Germinal center (tissue), 1 donor: ENCODE measurements around the gene LRG1.

ENCODE experiments used
- DNase-seq: peaks from one replicate; pipeline ENCODE4 v3.0.0; 2012; ENCODE audit warnings: mixed read lengths, low spot score

LRG1 gene

DNA sequence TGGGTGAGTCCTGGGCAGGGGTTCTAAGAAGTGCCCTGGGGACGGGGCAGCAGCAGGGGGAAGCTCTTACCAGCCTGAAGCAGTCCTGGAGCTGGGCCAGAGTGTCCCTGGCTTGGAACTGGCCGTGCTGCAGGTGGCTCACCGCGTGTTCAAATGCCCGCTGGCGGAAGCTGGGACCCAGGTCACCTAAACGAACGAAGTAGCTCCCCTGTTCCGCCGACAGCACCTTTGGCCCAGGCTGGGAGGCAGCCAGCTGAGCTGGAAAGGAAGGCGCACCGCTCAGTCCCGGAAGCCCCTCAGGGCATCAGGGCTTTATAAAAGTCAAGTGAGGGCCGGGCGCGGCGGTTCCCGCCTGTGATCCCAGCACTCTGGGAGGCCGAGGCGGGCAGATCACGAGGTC lies 31.1 kb downstream of the LRG1 start:
- no peak for DNase-seq

DNA sequence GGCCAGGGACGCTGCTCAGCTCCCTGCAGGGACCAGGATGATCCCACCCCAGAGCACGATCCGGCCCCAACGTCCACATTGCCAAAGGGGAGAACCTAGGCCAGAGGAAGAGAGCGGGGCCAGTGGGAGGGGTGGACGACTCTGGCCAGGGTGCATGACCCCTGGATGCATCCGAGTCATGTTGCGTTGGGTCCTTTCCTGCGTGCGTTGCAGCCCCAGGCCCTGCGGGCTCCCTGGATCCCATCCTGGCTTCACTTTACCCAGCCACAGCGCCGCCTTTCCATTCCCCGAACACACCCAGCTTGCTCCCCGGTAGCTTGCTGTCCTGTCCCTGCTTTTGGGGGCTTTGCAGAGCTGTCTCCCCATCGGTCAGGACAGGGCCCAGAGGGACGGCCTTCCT lies 32.0 kb downstream of the LRG1 start:
- no peak for DNase-seq

DNA sequence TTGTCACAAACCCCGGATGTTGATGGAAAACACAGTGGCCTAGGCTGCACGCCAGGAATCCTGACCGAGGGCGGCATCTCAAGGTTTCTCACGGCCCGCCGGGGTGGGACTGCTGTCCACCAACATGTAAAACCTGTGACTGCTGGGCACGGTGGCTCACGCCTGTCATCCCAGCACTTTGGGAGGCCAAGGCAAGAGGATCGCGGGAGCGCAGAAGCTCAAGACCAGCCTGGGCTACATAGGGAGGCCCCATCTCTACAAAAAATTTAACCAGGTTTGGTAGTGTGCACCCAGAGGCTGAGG lies 32.7 kb downstream of the LRG1 start:
- DNase-seq = no peak

DNA sequence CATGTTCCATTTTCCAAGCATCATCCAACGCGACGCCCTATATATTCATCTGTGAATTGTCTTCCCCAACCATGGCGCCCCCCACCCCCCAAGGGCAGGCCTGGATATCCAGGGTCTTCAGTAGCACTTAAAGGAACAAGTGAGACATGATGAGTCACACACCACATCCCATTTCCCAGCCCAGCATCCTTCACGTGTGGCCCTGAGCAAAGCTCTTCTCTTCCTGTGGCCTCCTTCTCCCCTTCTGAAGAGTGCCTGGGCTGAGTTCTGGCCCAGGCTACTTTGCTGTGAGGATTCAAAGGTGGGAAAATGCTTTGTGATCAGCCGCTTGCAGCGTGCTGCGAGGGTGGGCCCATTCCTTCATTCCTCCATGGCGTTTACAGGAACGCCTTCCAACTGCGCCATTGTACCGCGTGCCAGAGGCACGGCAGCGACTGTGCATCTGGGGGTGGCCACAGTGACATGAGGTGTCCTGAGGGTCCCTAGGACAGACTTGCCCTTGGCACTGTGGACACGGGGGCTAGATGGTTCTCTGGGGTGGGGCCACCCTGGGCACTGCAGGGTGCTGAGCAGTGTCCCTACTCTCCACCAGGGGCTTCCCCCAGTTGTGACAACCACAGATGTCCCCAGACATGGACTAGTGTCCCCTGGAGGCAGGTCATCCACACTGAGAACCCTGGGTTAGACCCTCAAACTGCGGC lies 33.2 kb downstream of the LRG1 start:
- DNase-seq = no peak

DNA sequence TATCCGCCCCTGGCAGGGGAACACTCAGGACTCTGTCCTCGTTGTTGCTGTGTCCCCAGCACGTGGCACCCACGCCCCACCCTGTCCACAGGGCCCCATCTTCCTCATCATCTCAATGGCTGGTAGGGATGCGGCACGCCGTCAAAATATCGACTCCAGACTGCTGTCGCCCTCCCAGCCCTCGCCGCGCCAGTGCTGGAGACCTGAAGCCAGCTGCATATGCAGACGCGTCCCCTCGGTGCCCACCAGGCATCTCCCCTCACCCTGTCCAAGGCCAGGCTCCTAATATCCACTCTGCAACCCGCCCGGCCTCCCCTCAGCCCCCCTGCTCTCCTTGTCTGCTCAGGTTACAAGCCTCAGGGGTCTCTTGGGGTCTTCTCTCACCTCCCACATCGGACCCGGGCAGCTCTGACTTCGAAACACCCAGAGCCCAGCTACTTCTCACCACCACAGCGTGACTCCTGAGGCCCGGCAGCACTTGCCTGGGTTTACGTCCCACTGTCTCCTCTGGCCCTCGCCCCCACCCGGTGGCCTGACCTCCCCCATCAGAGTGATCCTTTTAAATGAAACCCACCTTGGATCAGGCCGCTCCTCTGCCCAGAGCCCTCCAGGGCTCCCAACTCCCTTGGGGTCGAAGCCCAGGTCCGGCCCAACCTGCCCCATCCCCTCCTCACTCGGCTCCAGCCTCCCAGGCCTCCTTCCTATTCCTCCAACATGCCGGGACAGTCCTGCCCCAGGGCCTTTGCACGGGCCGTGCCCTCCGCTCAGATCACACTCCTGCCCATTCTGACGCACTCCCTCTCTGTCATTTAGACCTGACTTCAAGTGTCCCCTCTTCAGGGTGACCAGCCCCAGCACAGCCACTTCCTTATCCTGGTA lies 34.0 kb downstream of the LRG1 start:
- DNase-seq = no peak

DNA sequence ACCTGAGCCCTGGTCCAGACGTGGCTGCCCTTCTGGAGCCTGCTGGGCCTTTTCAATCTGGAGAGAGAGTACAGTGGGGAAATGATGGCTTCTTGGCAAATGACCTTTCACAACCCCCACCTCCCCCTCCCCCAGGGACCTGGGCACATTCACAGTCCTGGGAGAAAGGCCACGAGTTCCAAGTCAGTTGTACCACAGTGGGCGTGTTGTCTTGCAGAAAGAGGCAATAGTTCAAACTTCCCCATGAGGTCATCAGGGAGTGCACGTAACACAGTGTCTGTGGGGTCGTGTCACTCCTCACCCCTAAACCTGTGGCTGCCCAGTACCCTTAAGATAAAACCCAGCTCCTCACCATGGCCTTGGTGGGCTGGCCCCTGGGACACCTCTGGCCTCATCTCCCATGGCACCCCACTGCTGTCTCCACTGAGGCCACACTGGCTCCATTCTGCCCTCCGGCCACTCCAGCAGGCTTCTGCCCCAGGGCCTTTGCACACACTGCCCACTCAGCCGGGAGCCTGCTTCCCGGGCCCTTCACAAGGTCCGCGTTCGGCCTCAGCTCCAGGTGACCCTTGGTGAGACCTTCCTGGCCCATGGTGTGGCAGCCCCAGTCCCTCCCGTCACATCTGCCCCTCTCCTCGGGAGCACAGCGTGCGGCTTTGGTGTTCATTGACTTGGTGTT lies 34.8 kb downstream of the LRG1 start:
- no peak for DNase-seq

DNA sequence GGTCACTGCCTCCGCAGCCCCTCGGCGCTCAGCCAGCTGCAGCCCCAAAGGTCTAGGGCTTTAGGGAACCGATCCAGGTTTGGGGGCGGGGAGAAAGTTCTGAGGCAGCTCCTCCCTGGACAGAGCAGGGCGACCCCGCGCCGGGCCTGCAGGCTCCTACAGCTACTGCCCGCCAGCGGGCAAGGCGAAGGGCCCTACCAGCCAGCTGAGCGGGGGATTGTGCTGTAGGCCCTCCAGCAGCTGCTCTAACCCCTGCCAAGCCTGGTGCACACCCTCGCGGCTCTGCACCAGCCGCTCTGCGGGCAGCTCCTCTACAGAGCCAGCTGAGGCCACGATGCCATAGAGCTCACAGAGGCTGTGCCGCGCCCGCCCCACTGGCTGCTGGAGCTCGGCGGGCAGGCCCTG lies 35.5 kb downstream of the LRG1 start:
- no peak for DNase-seq

DNA sequence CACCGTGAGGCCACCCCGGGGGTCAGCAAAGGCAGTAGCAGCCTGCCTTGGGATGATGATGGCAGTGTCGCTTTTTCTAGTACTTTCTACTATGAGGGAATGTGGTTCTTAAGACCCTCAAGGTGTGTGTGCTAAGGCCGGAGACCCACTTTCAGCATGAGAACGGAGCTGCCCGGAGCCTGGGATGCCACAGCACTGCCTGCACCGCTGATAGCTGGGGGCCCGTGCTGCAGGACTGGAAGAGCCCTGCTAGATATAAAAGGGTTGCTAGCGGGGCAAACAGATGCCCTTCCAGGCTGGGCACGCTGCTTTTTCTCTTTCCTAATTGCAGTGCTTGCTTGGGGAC lies 36.0 kb downstream of the LRG1 start:
- no peak for DNase-seq

DNA sequence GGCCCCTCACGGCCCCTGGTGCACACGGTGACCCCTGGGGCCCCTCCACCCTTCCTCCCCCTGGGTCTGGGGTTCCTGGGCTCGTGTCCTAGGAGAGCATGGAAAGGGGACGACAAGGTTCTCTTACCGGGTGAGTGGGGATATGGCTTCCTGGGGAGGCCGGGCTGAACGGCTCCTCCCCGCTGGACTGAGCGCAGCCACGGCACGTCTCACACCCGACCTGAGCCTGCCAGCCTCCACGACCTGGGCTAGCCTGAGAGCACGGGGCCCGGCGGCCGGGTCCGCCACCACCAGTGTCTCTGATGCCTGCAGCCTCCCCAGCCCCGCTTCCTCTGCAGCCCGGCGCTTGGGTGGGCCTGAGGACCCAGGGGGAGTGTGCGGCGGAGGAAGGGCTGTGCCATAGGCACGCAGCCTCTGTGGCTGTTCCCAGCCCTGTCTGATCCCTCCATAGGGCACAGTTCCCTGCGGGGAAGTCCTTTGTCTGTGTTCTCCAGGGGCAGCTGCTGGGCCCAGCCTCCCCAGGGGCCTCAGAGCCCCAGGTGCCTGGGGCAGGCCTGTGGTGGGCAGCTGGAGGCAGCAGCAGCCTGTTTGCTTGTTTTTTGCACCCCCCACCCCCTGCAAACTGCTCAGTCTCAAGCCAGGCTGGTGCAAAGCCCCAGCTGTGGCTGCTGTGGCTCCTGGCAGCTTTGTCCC lies 36.6 kb downstream of the LRG1 start:
- DNase-seq = no peak

DNA sequence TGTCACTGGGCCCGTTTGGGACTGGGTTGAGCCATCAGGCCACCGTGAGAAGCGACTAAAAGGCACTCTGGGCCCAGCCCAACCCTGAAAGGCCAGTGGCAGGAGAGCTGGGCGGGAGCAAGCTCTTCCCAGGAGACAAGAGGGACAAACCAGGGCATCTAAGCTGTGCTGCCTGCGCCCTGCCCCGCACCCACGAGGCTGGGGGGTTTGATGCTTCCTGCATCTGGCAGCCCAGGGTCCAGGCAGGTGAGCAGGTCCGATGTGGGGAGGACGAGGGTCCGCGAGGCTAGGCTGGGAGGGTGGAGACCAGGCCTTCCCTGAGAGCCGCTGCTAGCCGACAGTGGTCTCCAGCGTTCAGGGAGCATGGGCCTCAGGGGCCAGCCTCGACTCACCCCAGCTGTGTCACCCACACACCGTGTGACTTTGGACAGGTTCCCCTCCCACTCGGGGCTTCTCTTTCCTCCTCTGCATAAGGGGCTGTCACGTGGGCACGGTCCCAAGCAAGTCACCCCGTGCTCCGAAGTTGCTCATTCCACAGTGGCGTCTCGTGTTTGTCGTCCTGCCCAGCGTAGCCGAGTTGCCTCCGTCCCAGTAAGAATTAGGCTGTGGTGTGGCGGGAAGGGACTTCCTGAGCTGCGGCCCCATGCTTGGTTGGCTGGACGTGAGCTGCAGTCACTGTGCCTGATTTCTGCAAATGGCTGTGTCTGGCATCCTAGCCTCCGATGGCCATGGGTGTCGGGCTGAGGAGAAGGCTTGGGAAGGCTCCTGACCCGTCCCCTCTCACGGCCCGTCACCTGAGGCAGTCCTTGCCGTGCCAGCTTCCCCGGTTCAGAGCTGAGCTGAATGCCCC lies 37.3 kb downstream of the LRG1 start:
- DNase-seq = no peak

DNA sequence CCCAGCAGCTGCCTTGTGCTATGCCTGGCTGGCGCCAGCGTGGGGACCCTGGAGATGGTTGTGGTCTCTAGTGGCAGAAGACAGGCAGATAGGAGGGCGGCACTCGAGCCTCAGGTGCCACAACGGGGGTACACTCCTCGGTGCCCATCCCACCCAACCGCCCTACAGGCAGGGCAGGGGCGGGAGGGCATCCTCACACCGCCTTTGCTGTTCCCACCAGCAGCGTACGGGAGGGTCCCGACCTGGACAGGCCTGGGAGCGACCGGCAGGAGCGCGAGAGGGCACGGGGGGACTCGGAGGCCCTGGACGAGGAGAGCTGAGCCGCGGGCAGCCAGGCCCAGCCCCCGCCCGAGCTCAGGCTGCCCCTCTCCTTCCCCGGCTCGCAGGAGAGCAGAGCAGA lies 38.1 kb downstream of the LRG1 start:
- DNase-seq = no peak

DNA sequence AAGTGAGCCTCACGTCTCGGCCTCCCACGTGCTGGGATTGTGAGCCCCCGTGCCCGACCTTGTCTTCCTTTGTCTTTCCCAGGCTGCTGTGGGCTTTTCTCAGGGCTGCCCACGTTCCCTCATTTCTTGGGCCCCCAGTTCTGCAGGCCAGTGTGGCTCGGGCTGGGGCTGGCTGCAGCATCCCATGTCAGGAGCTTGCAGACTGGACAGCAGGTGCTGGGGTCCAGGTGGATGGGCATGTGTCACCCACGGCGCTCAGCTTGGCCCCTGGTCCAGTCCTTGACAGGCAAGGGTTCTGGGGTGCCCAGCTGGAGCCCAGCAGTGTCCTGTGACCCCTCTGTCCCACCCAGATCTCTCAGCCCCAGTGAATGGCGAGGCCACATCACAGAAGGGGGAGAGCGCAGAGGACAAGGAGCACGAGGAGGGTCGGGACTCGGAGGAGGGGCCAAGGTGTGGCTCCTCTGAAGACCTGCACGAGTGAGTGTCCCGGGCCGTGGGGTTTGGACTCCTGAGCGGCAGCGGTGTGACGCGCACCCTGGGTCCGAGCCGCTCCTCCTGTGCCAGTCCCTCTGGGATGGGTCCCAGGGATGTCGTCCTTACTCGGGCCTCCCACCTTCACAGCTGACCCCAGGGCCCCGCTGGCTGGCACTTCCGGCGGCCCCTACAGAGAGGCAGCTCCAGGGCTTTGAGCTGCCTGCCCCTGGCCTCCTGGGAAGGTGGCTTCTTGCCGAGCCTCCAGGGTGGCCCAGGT lies 38.8 kb downstream of the LRG1 start:
- DNase-seq = no peak

DNA sequence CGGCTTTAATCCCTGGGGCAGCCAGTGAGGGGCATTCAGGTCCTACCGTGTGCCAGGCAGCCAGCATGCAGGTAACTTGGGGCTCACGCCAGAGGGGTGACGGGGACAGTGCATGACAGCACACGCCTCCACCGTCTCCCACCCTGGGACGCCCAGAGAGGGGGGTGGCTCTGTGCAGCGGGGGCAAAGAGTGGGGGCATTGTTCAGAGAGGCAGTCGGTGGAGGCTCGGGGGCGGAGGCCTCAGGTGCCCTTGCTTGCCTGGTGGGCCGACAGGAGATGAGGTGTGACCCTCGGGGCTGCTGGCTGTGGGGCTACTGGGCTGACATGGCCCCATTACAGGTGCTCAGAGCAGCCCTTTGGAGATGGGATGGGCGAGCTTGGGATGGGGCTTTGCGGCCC lies 40.0 kb downstream of the LRG1 start:
- no peak for DNase-seq

DNA sequence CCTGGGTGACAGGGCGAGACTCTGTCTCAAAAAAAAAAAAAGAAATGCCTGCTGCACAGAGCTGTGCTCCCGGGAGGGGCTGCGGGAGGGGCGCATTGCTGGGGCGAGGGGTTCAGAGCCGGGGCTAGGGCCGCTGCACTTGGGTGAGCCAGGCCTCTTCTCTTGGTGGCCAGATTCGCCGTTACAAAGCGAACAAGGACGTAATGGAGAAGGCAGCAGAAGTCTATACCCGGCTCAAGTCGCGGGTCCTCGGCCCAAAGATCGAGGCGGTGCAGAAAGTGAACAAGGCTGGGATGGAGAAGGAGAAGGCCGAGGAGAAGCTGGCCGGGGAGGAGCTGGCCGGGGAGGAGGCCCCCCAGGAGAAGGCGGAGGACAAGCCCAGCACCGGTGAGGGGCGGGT lies 40.5 kb downstream of the LRG1 start:
- no peak for DNase-seq

DNA sequence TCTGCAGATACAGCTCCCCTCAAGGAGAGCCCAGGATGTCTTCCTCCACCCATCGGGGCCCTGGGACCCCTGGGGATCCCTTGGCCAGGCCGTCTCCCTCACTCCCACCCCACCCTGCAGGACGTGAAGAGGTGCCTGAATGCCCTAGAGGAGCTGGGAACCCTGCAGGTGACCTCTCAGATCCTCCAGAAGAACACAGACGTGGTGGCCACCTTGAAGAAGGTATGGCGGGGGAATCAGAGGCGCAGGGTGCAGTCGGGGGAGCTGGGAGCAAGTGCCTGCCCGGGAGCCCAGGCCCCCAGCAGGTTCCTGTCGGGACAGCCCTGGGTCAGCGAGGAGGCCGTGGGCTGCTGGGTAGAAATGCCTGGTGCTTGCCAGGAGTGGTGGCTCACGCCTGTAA lies 41.1 kb downstream of the LRG1 start:
- no peak for DNase-seq

DNA sequence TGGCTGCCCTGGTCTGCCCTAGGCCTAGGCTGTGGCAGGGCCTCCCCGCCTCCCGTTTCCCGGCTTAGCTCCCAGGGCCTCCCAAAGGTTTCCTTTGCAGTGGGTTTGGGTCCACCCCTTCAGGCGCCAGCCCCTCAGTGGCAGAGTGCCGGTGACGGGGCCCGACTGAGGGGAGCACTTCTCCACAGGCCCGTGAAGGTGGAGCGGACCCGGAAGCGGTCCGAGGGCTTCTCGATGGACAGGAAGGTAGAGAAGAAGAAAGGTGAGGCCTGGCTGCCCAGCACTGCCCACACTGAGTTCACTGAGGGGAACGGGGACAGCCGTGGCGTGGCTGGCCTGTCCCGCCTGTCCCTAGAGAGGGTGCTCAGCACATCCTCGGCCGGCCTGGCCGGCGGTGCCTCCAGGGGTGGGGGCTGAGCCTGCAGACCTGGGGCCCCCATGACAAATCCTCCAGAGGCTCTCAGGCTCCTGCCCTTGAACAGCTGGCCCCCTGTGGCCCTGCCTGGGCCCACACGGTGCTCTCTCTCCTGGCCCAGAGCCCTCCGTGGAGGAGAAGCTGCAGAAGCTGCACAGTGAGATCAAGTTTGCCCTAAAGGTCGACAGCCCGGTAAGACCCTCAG lies 42.0 kb downstream of the LRG1 start:
- DNase-seq = no peak

DNA sequence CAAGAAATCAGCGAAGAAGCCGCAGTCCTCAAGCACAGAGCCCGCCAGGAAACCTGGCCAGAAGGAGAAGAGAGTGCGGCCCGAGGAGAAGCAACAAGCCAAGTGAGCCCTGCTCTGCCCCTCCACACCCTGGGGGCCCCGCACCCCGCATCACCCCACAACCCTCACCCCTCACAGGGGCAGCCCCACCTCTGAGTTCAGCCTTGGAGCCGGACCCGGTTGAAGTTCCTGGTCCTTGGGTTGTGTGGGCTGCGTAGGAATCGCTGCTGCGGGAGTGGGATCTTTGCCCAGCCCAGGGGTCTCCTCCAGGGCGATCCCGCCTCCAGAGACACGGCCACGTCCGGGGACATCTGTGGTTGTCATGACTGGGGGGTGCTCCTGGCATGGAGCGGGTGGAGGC lies 43.5 kb downstream of the LRG1 start:
- DNase-seq = no peak

DNA sequence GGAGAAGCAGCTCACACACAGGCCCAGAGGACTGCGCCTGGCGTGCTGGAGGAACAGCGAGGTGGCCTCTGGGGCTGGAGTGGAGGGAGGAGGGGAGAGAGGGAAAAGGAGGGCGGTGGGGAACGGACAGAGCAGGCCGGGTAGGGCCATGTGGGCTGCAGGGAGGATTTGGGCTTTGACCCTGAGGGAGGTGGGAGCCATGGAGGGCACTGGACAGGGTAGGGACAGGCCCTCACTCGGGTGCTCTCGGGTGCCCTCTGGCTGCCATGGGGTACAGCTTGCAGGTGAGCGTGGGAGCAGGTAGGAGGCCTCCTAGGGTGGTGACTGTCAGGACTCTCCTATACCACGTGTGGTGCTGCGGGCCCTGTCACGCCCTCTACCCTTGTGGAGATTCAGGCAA lies 44.4 kb downstream of the LRG1 start:
- no peak for DNase-seq

DNA sequence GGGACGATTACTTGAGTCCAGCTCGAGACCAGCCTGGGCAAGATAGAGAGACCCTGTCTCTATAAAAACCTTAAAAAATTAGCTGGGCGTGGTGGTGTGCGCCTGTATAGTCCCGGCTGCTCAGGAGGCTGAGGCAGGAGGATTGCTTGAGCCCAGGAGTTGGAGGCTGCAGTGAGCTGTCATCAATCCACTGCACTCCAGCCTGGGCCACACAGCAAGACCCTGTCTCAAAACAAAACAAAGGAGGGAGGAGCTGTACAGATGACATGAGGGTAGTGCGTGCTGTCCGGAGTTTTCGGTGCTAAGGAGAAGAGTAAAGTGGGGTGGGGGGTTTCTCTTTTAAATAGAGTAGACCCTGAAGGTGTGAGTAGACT lies 45.2 kb downstream of the LRG1 start:
- DNase-seq = no peak

DNA sequence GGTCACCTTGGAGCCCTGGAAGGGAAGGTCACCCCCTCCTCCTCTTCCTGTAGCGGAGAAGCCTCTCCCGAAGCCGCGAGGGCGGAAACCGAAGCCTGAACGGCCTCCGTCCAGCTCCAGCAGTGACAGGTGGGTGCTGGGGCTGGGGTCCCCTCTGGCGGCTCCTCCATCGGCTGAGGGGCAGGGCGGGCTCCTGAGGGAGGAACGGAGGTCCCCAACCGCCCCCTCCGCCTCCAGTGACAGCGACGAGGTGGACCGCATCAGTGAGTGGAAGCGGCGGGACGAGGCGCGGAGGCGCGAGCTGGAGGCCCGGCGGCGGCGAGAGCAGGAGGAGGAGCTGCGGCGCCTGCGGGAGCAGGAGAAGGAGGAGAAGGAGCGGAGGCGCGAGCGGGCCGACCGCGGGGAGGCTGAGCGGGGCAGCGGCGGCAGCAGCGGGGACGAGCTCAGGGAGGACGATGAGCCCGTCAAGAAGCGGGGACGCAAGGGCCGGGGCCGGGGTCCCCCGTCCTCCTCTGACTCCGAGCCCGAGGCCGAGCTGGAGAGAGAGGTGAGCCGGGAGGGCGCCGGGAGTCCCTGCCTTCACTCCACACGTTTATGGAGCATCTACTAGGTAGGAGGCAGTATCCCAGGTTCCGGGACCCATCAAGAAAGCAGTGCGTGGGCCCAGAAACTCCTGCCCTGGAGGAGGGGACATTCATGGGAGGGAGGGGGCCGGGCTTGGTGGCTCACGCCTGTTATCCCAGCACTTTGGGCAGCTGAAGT lies 45.7 kb downstream of the LRG1 start:
- DNase-seq = no peak
